Activated CD4-positive, alpha-beta T cell treated with anti-CD3 and anti-CD28 coated beads for 4 hours (primary cell): ENCODE data around the gene TMTC3.
A peak's percentile ranks its signal among the peaks of the same experiment; 100 is the strongest.
"Not testable (repeated sequence)": the region's sequence is repeated elsewhere in the genome, so short reads cannot be mapped to it uniquely, and the experiment has no call there.

Experiments used
- DNase-seq, 2 donors: peaks; one replicate each; pipeline ENCODE4 v3.0.0-alpha.2; 2020

TMTC3 gene

GRCh38 chr12:88141774-88142609 lies at the start of gene TMTC3, which contains the start of gene CEP290:
Gene TMTC3 (plus strand): TSS chr12:88142307. CDS start chr12:88148316, 6,009 bp downstream.
Gene CEP290 (minus strand): TSS chr12:88142088. CDS start chr12:88141307, 781 bp downstream.
- DNase-seq: peak; percentile 87 to 88

DNA sequence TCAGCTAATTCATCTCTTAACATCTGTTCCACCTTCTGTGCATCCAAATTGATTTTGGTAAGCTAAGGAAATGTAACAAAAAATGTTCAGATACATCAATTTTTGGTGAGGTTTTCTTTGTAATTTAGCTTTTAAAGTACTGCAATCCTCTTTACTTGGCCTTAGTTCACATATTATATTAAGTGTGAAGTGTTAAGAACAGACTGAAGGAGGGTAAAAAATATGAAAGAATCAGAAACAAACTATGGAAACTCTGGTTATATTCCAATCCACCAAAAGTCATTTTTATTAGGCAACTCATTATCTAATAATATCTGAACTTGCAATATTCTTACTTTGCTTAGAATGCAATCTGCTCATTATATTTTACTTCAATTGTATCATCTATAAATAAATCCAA lies 49.3 kb upstream of the TMTC3 start:
- DNase-seq: no peak

DNA sequence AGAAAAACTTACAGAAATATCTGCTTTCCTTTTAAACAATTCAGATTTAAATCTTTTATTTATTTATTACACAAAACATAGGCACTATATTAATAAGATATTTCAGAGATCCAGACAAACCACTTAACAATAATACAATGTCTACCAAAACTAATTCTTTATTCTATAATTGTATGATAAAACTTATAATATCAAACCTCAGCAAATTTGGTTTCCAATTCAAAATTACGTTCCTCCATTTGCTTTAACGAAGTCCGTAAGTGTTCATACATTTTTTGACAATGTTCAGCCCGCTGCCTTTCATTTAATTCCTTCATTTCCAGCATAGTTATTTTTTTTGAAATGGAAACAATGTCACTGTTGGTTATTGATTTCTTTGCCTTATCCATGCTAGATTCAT lies 48.5 kb upstream of the TMTC3 start:
- DNase-seq: no peak

GRCh38 chr12:88108021-88108420 lies 34.1 kb upstream of the TMTC3 start:
- DNase-seq: no peak

DNA sequence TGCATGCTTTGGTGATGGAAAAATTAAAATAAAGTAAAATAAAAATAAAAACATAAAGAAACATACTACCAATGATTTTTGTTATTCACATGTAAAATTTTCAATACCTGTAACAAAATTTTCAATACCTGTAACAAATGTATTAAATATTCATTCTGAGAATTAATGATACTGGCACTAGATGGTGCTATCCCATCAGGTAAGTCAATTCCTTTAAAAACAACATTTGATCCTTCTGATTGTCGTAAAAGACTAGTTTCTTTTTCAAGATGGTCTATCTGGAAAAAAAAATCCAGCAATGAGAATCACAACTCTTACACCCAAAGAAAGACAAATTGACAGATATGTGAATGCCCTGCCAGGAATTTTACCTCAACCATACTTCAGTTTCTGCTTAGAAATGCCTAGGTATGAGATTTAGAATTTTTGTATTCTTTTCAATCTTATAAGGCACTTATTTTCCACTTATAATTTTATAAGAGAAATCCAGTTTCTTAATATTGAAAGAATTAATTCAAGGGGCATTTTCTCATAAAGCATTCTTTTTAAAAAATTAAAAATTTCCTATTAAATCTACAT lies 30.9 kb upstream of the TMTC3 start:
- no peak for DNase-seq

DNA sequence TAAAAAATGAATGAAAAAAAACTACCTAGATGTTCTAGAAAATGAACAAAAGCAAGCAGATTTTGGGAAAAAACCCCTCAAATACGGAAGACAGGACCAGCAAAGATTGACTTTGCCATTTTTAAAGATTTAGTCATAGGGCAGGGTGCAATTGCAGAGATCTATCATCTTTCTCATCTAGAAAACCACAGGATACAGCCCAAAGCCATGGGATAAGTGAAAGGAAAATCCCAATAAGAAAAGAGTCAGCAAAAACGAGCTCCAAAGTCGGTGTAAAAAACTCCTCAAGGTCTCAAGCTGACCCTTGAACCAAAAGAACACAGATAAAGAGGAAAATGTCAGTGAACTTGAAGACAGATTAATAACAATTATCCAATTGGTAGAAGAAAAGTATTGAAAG lies 28.2 kb upstream of the TMTC3 start:
- DNase-seq: no peak

DNA sequence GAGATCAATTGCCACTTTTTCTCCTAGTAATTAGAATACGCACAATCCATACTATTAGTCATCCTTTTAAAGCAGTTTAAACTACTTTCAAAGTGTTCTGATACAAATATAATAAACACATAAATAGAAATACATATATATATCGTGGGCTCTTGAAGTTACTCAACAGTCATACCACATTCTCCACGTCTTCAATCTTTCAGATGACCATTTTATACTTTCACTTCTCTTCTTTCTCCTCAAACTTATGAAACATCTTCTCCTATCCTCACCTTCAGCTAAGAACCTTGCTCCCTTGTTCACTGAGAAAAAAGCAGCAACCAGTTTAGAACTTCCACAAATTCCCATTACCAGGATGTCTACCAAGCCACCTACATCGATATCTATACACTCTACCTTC lies 19.4 kb upstream of the TMTC3 start:
- DNase-seq: no peak

GRCh38 chr12:88127099-88127498 lies 15.0 kb upstream of the TMTC3 start:
- no peak for DNase-seq

GRCh38 chr12:88127855-88128254 lies 14.3 kb upstream of the TMTC3 start:
- DNase-seq: no peak

DNA sequence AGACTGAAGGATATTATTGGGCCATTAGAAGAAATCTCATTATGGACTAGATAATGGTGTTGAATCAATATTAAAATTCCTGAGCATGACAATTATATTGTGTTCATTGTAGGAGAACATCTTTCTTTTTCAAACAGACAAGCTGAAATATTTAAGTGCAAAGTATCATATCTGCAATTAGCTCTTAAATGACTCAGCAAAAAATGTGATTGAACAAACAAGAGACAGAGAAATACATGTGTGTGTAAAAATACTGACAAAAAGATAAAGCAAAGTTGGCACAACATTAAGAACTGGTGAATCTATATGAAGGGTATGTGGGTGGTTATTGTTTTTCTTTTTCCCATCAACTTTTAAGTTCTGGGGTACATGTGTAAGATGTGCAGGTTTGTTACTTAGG lies 9.7 kb upstream of the TMTC3 start:
- DNase-seq: no peak

GRCh38 chr12:88133181-88133580 lies 8.9 kb upstream of the TMTC3 start:
- not testable (repeated sequence) for DNase-seq

- DNase-seq: not testable (repeated sequence)
Measured at GRCh38 chr12:88139711-88140110, 2.4 kb upstream of the TMTC3 start.

GRCh38 chr12:88141425-88141773 lies 708 bp upstream of the TMTC3 start:
- DNase-seq: no peak

DNA sequence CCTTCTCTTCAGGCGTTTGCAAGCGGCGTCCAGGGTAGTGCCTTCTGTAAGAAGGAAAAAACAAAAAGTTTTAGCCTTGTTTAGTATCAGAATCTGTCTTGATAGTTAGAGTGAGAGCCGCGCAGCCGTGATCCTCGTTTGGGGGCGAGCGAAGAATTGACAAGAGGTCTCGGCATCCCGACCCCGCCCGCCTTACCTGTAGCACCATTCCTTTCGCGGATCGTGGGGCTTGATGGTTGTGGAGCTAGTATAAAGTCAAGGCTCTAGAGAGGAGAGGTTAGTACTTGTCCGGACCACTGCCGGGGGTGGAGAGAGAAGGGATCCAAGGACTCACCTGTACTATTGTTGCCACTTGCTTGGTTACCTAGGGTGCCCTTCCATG lies 494 bp downstream of the TMTC3 start:
- DNase-seq: peak; percentile 10 to 14

- no peak for DNase-seq
Measured at GRCh38 chr12:88144037-88144436, 1.9 kb downstream of the TMTC3 start.

- DNase-seq: no peak
Measured at GRCh38 chr12:88144546-88145468, 2.7 kb downstream of the TMTC3 start.

DNA sequence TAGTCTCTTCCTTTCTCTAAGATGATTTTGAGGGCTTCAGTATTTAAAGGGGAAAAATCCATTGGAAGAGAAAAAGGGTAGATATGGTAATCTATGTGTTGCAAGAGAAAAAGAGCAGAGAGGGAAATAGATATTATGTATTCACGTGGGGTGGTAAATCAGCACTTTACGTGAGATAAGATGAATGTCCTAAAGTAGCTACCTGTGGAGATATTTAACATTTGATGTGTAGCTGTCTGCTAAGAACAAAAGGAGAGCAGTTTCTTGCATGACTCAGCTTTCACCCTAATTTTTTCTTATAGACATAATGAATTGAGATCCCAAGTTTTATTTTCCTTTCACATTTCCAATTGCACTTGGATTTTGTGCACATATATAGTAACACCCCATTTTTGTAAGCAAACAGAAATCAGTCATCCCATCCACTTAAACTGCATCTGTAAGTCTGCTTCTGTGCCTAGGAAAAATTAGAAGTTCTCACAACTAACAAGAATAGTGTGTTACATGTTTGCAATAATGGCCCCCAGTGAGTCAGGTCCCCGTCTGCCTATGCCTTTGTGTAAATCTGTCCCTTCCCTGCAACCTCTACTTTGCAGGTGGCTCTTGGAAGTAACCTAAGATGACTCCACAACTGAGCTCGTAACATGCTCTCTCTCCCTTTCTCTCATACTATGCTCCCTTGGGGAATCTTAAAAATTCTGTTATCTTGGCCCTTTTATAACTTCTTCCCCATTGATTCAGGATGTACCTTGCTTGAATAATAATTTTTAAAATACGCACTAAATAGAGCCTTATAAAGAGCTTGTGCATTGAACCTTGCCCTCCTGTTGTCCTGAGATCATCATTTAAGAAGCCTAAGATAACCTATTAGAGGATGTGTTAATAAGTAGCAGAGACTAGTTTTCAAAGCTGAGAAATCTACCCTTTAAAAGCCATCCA lies 3.7 kb downstream of the TMTC3 start:
- DNase-seq: no peak

GRCh38 chr12:88150063-88150462 lies 8.0 kb downstream of the TMTC3 start:
- DNase-seq: no peak

DNA sequence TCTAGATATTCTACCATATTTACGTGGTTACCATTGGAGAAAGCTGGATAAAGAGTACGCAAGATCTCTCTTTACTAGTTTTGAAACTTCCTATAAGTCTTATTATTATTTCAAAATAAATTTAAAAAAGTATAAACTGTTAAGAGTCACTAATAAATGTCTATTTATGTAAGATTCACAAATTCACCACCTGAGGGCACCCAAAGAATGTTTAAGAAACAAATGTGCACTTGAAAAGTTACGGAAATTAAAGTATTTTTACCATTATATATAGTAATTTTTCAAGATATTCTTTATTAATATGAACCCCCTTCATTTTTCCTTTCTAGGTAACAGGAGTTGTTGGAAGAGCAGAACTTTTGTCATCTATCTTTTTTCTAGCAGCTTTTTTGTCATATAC lies 11.9 kb downstream of the TMTC3 start:
- no peak for DNase-seq

DNA sequence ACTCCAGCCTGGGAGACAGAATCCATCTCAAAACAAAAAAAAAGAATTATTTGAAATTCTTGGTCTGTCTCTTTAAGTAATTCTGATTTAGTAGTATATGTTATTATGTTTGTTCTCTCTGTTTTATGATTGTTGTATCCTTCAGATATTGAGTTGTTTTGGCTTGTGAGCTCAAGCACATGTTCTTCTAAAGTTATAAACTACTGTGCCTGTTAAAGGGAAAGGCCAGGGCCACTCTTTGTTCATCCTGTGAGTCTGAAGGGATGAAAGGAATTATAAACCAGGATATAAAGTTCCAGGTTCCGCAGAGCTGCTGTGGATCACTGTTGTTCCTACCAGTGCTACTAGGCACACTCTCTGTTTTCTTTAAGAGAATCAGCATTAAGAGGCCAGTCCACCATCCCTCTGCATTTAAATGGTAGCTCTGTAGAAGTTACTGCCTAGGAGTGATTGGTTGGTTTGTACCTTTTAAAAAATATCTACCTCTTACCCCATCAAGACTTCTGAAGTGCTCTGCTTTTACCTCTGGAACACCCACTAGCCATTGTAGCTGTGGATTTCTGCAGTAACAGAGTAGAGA lies 14.1 kb downstream of the TMTC3 start:
- DNase-seq: no peak

DNA sequence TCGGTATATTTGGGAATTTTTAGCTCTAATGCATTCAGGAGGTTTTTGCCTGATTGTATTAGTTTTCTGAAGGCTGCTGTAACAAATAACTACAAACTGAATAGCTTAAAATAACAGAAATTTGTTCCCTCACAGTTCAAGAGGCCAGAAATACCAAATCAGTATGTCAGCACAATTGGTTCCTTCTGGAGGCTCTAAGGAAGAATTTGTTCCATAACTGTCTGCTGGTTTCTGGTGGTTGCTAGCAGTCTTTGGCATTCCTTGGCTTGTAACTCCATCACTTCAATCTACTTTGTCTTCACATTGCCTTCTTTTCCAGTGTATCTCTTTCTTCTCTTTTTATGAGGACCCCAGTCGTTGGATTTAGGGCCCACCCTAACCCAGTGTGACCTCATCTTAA lies 21.3 kb downstream of the TMTC3 start:
- no peak for DNase-seq

DNA sequence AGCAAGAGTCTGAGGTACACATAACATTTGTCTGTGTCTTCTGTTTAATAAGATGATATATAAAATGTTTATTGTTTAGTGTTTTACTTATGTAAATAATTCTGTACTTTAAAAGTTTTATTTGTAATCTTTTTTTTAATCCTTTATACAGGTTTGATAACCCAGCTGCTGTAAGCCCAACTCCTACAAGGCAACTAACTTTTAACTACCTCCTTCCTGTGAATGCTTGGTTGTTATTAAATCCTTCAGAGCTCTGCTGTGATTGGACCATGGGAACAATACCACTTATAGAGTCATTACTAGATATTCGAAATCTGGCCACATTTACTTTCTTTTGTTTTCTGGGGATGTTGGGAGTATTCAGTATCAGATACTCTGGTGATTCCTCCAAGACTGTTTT lies 24.1 kb downstream of the TMTC3 start:
- no peak for DNase-seq
